Natural killer cell (primary cell): ENCODE measurements around the gene CACNA1S. TPM values are rescaled to one million over a fixed set of nuclear protein-coding genes. Genes with fewer than 3 reads are reported as not detected.

ENCODE experiments used
- ATAC-seq, 3 donors: fragments of 150-1000 bp in 2 of 3; fragments of 200-7000 bp in 1 of 3; cut with Tn5 transposase; 1 replicate in 1 of 3; 2 replicates in 2 of 3; pipeline ENCODE4 v1.10.0; 2021; ENCODE audit warnings: mild to moderate bottlenecking in 2 of 3, moderate library complexity in 2 of 3
- DNase-seq, 2 donors: peaks; one replicate each; pipeline versions ENCODE4 v3.0.0 to v3.0.0-alpha.2; 2013 to 2021; ENCODE audit warnings: mixed read lengths in 1 of 2
- H3K27ac ChIP-seq: one replicate; pipeline ENCODE4 v1.5.1; 2013; ENCODE audit warnings: mild to moderate bottlenecking, low read length
- H3K27me3 ChIP-seq: one replicate; pipeline ENCODE4 v1.6.1; 2013; ENCODE audit warnings: low read length; ENCODE audit not compliant: control insufficient read depth, insufficient read depth
- H3K36me3 ChIP-seq: one replicate; pipeline ENCODE4 v1.6.1; 2013; ENCODE audit warnings: low read length; ENCODE audit not compliant: control insufficient read depth, insufficient read depth
- H3K4me1 ChIP-seq: one replicate; pipeline ENCODE4 v1.6.1; 2013; ENCODE audit warnings: low read length; ENCODE audit not compliant: control insufficient read depth, insufficient read depth
- H3K4me3 ChIP-seq: one replicate; pipeline ENCODE4 v1.5.1; 2013; ENCODE audit warnings: low read length
- H3K9me3 ChIP-seq: one replicate; pipeline ENCODE4 v1.6.1; 2013; ENCODE audit warnings: low read length; ENCODE audit not compliant: control insufficient read depth, insufficient read depth
- H3K27ac Mint-ChIP-seq, 2 donors: one replicate each; pipeline ENCODE4 v1.8.0; 2022; ENCODE audit warnings: mild to moderate bottlenecking in 2 of 2, mixed read lengths in 2 of 2, moderate library complexity in 1 of 2
- H3K27me3 Mint-ChIP-seq, 2 donors: one replicate each; pipeline ENCODE4 v1.8.0; 2022; ENCODE audit warnings: low read depth in 2 of 2, mixed read lengths in 2 of 2
- H3K36me3 Mint-ChIP-seq: one replicate; pipeline ENCODE4 v1.8.0; 2022; ENCODE audit warnings: mixed read lengths
- H3K4me1 Mint-ChIP-seq, 2 donors: one replicate each; pipeline ENCODE4 v1.8.0; 2022; ENCODE audit warnings: mixed read lengths in 2 of 2
- H3K4me3 Mint-ChIP-seq: one replicate; pipeline ENCODE4 v1.8.0; 2022; ENCODE audit warnings: mild to moderate bottlenecking, moderate library complexity, mixed read lengths
- H3K9me3 Mint-ChIP-seq, 2 donors: one replicate each; pipeline ENCODE4 v1.8.0; 2022; ENCODE audit warnings: mixed read lengths in 2 of 2
- WGBS: methylation state at CpG from one replicate; pipeline ENCODE4 v1.1.7; 2013; ENCODE audit warnings: missing lambda C conversion rate; ENCODE audit not compliant: insufficient coverage; 5-methylcytosine and 5-hydroxymethylcytosine counted together
- intact Hi-C: fragments of 100-400 bp; cut with micrococcal nuclease; formaldehyde crosslinking; loops from one replicate; pipeline ENCODE4 v1.14.2; 2022
- total RNA-seq, 4 donors: library from RNA; stranded (reverse); fragments of 120-200 nt in 1 of 4; gene quantifications; one replicate each; pipeline versions ENCODE4 v1.2.3 to v1.2.4, GENCODE V29; 2013 to 2022
- TF ChIP-seq, protein P1 (sequence below): fragments of 200-600 bp; IDR thresholded peaks from one replicate; pipeline ENCODE4 v1.8.0; 2022; ENCODE audit warnings: antibody characterized with exemption

Gene CACNA1S
- total RNA-seq, 3 donors from 2014 or later (not counting 1 experiment from before 2014, with no cell fraction given), result not detected

DNA sequence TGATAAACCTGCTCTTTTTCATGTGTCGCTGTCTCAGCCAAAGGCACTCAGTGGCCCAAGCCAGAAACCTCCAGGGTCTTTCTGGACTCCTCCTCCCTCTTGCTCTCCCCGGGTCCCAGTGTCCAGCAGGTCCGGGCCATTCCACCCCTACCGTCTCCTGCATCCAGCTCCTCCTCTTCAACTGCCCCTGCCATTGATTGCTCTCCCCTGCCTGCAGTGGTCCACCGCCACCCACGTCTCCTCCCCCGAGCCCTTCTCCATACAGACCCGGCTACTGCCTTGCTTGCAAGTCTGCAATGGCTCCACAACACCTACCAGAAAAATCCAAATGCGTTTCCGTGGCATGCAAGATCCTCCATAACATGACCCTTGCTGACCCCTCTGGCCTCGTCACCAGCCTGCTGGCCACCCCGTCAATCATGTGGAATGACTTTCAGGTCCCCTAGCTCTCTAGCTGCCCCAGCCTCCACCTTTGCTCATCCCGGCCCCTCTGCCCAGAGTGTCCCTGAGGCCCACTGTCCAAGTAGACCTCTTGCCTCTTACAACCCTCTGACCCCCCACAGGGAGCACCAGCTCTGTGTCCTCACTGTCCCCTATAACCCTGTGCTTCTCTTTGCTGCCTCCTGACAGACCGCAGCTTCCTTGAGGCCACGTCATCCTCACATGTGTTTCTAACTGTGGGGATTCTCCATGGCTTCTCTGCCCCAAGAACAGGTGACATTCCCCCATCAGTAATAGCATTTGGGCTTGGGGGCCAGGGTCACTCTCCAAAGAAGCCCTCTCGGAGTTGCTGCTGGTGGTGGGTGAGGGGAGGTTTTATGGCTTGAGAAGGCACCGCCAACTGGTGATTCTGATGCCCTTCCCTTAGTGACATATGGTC lies 15.0 kb downstream of the CACNA1S start:
- intact Hi-C loops, result no loop called here
- peaks cover 8 to 11% of the 10 kb centered on the region in 2 donors for H3K27me3 Mint-ChIP-seq

DNA sequence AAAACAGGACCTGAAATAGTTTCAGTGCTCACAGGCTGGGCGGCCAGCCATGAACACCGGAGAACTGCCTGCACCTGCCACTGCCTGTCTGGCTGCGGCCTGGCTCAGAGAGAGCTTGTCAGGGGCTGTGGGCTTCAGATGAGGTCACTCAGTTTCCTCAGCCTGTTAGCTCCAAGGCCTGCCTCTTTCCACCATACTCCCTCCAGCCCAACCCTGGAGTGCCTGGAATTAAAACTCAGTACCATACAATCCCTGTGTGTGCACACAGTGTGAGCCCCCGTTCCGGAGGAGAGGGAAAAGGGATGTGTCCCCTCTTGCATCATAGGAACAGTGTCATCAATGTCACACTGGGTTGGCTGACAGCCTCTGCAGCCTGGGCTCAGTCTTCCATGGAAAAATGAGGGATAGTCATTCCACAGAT lies 16.2 kb downstream of the CACNA1S start:
- no peaks in the 10 kb centered on the region for H3K4me1 ChIP-seq
- ATAC-seq, result no peak
- no peaks in the 10 kb centered on the region for H3K36me3 Mint-ChIP-seq
- H3K4me1 Mint-ChIP-seq, result no peaks in the 10 kb centered on the region
- H3K27ac Mint-ChIP-seq, result no peak overlapping the region
- H3K9me3 ChIP-seq, result no peaks in the 10 kb centered on the region
- DNase-seq, result no peak
- H3K36me3 ChIP-seq, result no peaks in the 10 kb centered on the region
- 63% methylated on average over 5 of the region's 5 CpGs for WGBS
- TF ChIP-seq, protein P1, sequence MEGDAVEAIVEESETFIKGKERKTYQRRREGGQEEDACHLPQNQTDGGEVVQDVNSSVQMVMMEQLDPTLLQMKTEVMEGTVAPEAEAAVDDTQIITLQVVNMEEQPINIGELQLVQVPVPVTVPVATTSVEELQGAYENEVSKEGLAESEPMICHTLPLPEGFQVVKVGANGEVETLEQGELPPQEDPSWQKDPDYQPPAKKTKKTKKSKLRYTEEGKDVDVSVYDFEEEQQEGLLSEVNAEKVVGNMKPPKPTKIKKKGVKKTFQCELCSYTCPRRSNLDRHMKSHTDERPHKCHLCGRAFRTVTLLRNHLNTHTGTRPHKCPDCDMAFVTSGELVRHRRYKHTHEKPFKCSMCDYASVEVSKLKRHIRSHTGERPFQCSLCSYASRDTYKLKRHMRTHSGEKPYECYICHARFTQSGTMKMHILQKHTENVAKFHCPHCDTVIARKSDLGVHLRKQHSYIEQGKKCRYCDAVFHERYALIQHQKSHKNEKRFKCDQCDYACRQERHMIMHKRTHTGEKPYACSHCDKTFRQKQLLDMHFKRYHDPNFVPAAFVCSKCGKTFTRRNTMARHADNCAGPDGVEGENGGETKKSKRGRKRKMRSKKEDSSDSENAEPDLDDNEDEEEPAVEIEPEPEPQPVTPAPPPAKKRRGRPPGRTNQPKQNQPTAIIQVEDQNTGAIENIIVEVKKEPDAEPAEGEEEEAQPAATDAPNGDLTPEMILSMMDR, result no peak
- H3K9me3 Mint-ChIP-seq, result no peaks in the 10 kb centered on the region
- no peak overlapping the region for H3K4me3 Mint-ChIP-seq
- H3K27me3 Mint-ChIP-seq, result peaks cover 8 to 11% of the 10 kb centered on the region in 2 donors
- no peaks in the 10 kb centered on the region for H3K27me3 ChIP-seq
- H3K4me3 ChIP-seq, result no peak overlapping the region
- no peak overlapping the region for H3K27ac ChIP-seq
- intact Hi-C loops, result no loop called here

More for the DNA sequence above, 15.0 kb downstream of the CACNA1S start:
- Mint-ChIP-seq H3K4me3 (no peak overlapping the region), H3K4me1 (no peaks in the 10 kb centered on the region), H3K9me3 (no peaks in the 10 kb centered on the region), H3K36me3 (no peaks in the 10 kb centered on the region), H3K27ac (no peak overlapping the region)
- Histone ChIP-seq H3K36me3 (no peaks in the 10 kb centered on the region), H3K9me3 (no peaks in the 10 kb centered on the region), H3K27me3 (no peaks in the 10 kb centered on the region), H3K4me1 (no peaks in the 10 kb centered on the region), H3K27ac (no peak overlapping the region), H3K4me3 (no peak overlapping the region)
- DNase-seq, result no peak
- no peak for ATAC-seq
- TF ChIP-seq, protein P1, result no peak
- WGBS, result 88% methylated on average over 17 of the region's 17 CpGs

DNA sequence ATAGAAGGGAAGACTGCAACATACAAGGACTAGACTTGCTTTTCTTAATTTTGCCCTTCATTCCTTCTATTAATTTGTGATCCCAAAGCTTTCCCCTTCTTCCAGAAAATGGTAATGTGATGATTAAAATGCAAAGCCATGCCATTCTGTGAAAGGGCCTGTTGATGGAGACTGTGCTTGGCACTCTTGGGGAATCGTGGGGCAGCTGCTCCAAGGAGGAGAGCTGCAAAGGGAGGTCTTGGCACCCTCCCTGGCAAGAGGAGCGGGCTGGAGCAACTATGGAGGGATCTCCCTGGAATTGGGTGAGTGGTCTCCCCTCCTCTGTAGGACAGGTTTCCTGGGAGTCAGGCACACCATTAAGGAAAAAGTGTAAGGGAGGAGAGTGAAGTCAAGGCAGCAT lies 16.6 kb downstream of the CACNA1S start:
- WGBS, result 81% methylated on average over 2 of the region's 2 CpGs
- H3K27ac ChIP-seq, result no peak overlapping the region
- no peaks in the 10 kb centered on the region for H3K36me3 ChIP-seq
- H3K4me1 Mint-ChIP-seq, result no peaks in the 10 kb centered on the region
- intact Hi-C loops, result no loop called here
- H3K9me3 Mint-ChIP-seq, result no peaks in the 10 kb centered on the region
- no peaks in the 10 kb centered on the region for H3K36me3 Mint-ChIP-seq
- H3K9me3 ChIP-seq, result no peaks in the 10 kb centered on the region
- TF ChIP-seq, protein P1, result no peak
- no peak overlapping the region for H3K4me3 Mint-ChIP-seq
- H3K4me1 ChIP-seq, result no peaks in the 10 kb centered on the region
- no peaks in the 10 kb centered on the region for H3K27me3 ChIP-seq
- H3K27ac Mint-ChIP-seq, result no peak overlapping the region
- no peak for ATAC-seq
- DNase-seq, result no peak
- H3K27me3 Mint-ChIP-seq, result peaks cover 8 to 11% of the 10 kb centered on the region in 2 donors
- H3K4me3 ChIP-seq, result no peak overlapping the region
